Measurements from ENCODE around the gene EYS.

- TF ChIP-seq CTCF (IDR thresholded peaks at IDR 0.05; ENCODE audit: low read depth, low read length) (no peak), POLR2A (IDR thresholded peaks at IDR 0.05; ENCODE audit: extremely low read depth, insufficient read length) (no peak), MYC (IDR thresholded peaks at IDR 0.05; ENCODE audit: low read depth, low read length) (no peak)
Measured at GRCh38 chr6:63868351-63868750, 1838.7 kb downstream of the EYS start.
